MM.1S (cell line): ENCODE measurements around the gene MBTPS1.
A peak's percentile ranks its signal among the peaks of the same experiment; 100 is the strongest.

Source experiments
- DNase-seq: peaks from one replicate; pipeline ENCODE4 v3.0.0-alpha.2; 2015
- H2AFZ ChIP-seq: fragments of 300-600 bp; sonication (generic); 2 replicates; pipeline ENCODE4 v1.6.0; 2016; ENCODE audit warnings: antibody characterized with exemption, low read length
- H3F3A ChIP-seq: fragments of 300-600 bp; sonication (generic); 2 replicates; pipeline ENCODE4 v1.6.1; 2016; ENCODE audit warnings: mild to moderate bottlenecking, antibody characterized with exemption, low read length, moderate library complexity, mixed read lengths; ENCODE audit not compliant: insufficient read depth
- H3K27ac ChIP-seq: fragments of 300-600 bp; sonication (generic); 2 replicates; pipeline ENCODE4 v1.5.1; 2016; ENCODE audit warnings: mild to moderate bottlenecking, low read length
- H3K27me3 ChIP-seq: fragments of 300-600 bp; sonication (generic); replicated peaks from 2 replicates; pipeline ENCODE4 v1.6.0; 2016; ENCODE audit warnings: low read length; ENCODE audit not compliant: insufficient read depth
- H3K36me3 ChIP-seq: fragments of 300-600 bp; sonication (generic); replicated peaks from 2 replicates; pipeline ENCODE4 v1.6.1; 2016; ENCODE audit warnings: mild to moderate bottlenecking, low read length, mixed read lengths; ENCODE audit not compliant: insufficient read depth
- H3K4me1 ChIP-seq: fragments of 300-600 bp; sonication (generic); 2 replicates; pipeline ENCODE4 v1.6.1; 2016; ENCODE audit warnings: low read length, mixed read lengths
- H3K4me2 ChIP-seq: fragments of 300-600 bp; sonication (generic); 2 replicates; pipeline ENCODE4 v1.6.0; 2016; ENCODE audit warnings: low read depth, low read length
- H3K4me3 ChIP-seq: fragments of 300-600 bp; sonication (generic); 2 replicates; pipeline ENCODE4 v1.5.1; 2016; ENCODE audit warnings: low read length, mixed read lengths
- H3K79me2 ChIP-seq: fragments of 300-600 bp; sonication (generic); 2 replicates; pipeline ENCODE4 v1.6.1; 2016; ENCODE audit warnings: mixed run types, low read length, mixed read lengths
- H3K9ac ChIP-seq: fragments of 300-600 bp; sonication (generic); 2 replicates; pipeline ENCODE4 v1.6.1; 2016; ENCODE audit warnings: low read length, mixed read lengths
- H3K9me2 ChIP-seq: fragments of 300-600 bp; sonication (generic); replicated peaks from 2 replicates; pipeline ENCODE4 v1.6.1; 2016; ENCODE audit warnings: mild to moderate bottlenecking, low read length, mixed read lengths; ENCODE audit not compliant: insufficient read depth
- H3K9me3 ChIP-seq: fragments of 300-600 bp; sonication (generic); replicated peaks from 2 replicates; pipeline ENCODE4 v1.6.1; 2016; ENCODE audit warnings: mild to moderate bottlenecking, low read length, mixed read lengths; ENCODE audit not compliant: insufficient read depth
- H4K20me1 ChIP-seq: fragments of 300-600 bp; sonication (generic); 2 replicates; pipeline ENCODE4 v1.6.1; 2016; ENCODE audit warnings: mild to moderate bottlenecking, low read length, moderate library complexity, mixed read lengths; ENCODE audit not compliant: insufficient read depth
- EZH2 ChIP-seq: fragments of 300-600 bp; sonication (generic); optimal IDR thresholded peaks from 2 replicates; pipeline ENCODE3; 2017; ENCODE audit warnings: low read depth, mild to moderate bottlenecking, antibody characterized with exemption, low read length, mixed read lengths
- EZH2phosphoT487 ChIP-seq: fragments of 300-600 bp; sonication (generic); IDR thresholded peaks from 2 replicates; pipeline ENCODE4 v1.6.1; 2018; ENCODE audit warnings: antibody characterized with exemption, low read length
- TF ChIP-seq, protein P1 (sequence below): fragments of 300-600 bp; sonication (generic); IDR thresholded peaks from 2 replicates; pipeline ENCODE4 v1.5.1; 2016; ENCODE audit warnings: antibody characterized with exemption, low read length, mixed read lengths

Gene MBTPS1

DNA sequence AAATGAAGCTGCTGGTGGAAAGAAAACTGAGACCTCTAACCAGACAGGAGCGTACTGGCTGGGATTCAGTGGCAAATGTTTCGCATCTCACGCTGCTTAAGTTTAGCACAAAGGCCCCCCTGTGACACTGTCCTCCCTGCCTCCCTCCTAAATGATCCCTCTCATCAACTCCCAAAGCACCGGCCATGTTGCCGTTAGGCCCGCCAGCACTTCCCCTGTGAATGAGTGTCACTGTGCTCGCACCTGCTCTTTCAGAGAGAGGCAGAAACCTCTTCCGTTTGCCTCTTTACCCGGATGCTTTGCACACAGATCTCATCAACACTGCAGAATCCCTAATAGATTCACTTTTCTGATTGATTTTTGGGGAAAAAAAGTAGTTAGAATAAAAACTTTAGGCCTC is 26.5 kb downstream of the MBTPS1 start:
- Histone ChIP-seq H4K20me1 (no peaks in the 10 kb centered on the region), H3K36me3 (no peaks in the 10 kb centered on the region; the same call in 1 of the 2 replicates), H3K27ac (peak overlapping the region; percentile 95; the same call in 1 of the 2 replicates), H3K27me3 (no peaks in the 10 kb centered on the region), H3K9me2 (no peaks in the 10 kb centered on the region), H3K4me1 (peaks cover 44% of the 10 kb centered on the region), H3K4me3 (no peak overlapping the region), H3K9ac (no peak overlapping the region), H3K4me2 (no peak overlapping the region), H3F3A (peaks cover 31% of the 10 kb centered on the region), H3K9me3 (no peaks in the 10 kb centered on the region), H3K79me2 (peaks cover 24% of the 10 kb centered on the region), H2AFZ (no peak overlapping the region)
- TF ChIP-seq EZH2 = no peak
- TF ChIP-seq, protein P1, sequence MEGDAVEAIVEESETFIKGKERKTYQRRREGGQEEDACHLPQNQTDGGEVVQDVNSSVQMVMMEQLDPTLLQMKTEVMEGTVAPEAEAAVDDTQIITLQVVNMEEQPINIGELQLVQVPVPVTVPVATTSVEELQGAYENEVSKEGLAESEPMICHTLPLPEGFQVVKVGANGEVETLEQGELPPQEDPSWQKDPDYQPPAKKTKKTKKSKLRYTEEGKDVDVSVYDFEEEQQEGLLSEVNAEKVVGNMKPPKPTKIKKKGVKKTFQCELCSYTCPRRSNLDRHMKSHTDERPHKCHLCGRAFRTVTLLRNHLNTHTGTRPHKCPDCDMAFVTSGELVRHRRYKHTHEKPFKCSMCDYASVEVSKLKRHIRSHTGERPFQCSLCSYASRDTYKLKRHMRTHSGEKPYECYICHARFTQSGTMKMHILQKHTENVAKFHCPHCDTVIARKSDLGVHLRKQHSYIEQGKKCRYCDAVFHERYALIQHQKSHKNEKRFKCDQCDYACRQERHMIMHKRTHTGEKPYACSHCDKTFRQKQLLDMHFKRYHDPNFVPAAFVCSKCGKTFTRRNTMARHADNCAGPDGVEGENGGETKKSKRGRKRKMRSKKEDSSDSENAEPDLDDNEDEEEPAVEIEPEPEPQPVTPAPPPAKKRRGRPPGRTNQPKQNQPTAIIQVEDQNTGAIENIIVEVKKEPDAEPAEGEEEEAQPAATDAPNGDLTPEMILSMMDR = no peak
- TF ChIP-seq EZH2phosphoT487 = no peak
- no peak for DNase-seq

DNA sequence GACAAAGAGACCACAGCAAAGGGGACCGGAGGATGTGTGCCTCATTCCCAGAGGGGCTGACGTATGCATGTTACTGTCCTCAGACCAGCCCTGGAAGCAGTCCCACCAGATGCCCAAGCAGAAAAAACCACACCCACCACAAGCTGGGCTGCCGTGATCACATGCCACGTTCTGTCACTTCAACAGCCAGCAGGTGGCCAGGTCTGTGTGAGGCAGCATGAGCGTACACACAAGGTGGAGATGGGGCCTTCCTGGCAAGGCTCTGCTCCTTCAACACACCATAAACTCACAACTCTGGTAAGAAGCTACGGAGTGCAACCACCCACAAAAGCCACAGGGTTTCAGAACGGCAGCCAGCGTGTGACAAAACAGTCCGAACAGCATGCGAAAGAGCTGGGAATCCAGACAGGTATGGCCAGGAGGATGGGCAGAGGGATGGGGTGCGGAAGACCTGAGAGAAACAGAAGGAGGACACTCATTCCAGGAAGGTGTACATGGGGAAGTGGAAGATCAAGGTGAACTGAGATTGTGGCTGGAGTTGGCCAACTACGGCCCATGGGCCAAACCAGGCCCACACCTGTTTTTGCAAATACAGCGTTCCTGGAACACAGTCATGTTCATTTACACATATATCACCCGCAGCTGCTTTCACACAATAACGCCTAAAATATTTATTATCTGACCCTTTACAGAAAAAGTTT is 27.9 kb downstream of the MBTPS1 start:
- peaks cover 25% of the 10 kb centered on the region for H3K79me2 ChIP-seq
- TF ChIP-seq, protein P1 = peak; percentile 43
- TF ChIP-seq EZH2phosphoT487 (no peak), EZH2 (no peak)
- no peaks in the 10 kb centered on the region for H4K20me1 ChIP-seq
- H3K9ac ChIP-seq = peak overlapping the region; percentile 68
- no peak overlapping the region for H2AFZ ChIP-seq
- peaks cover 31% of the 10 kb centered on the region for H3F3A ChIP-seq
- H3K4me2 ChIP-seq = peak overlapping the region; percentile 63
- H3K27me3 ChIP-seq = no peaks in the 10 kb centered on the region
- DNase-seq = peak; percentile 85
- H3K36me3 ChIP-seq = no peaks in the 10 kb centered on the region; the same call in 1 of the 2 replicates
- no peaks in the 10 kb centered on the region for H3K9me3 ChIP-seq
- H3K4me3 ChIP-seq = peak overlapping the region; percentile 4; the same call in 1 of the 2 replicates
- H3K27ac ChIP-seq = peak overlapping the region; percentile 95
- H3K9me2 ChIP-seq = no peaks in the 10 kb centered on the region
- peaks cover 53% of the 10 kb centered on the region for H3K4me1 ChIP-seq

DNA sequence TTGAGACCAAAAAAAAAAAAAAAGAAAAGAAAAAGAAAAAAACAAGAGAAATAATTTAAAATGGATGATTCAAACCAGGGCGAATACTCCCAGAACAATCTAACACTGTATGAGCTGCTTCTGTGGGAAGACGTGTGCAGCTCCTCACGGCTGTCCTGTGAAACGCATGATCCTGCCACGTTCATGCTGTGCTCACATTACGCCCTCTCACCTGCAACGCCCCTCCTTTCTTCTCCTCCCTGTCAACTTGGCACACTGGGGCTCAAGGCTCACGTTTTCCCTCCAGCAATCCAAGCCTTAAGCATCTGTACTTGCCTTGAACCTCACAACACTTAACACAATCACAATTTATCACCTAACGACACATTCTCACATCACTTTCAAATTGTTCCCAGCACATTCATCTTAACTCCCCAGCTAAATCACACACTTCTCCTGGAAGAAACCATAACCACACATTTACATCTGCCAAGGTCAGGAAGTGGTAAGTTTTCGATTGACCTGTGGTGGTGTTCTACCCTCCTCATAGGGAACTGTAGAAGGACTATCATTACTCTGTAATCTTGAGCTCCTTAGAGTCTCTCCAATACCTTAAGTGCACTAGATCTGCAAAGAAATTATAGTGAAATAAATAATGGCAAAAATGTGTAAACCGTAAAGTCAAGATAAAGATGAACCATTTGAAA is 29.1 kb downstream of the MBTPS1 start:
- Histone ChIP-seq H3K4me1 (peaks cover 53% of the 10 kb centered on the region), H3F3A (peaks cover 31% of the 10 kb centered on the region), H3K79me2 (peaks cover 26% of the 10 kb centered on the region), H4K20me1 (no peaks in the 10 kb centered on the region), H3K9ac (peak overlapping the region; percentile 68), H3K4me2 (peak overlapping the region; percentile 63), H3K27me3 (no peaks in the 10 kb centered on the region), H3K9me3 (no peaks in the 10 kb centered on the region), H3K4me3 (no peak overlapping the region), H2AFZ (no peak overlapping the region), H3K27ac (peak overlapping the region; percentile 95), H3K9me2 (no peaks in the 10 kb centered on the region), H3K36me3 (no peaks in the 10 kb centered on the region; the same call in 1 of the 2 replicates)
- DNase-seq = peak; percentile 15
- no peak for TF ChIP-seq EZH2phosphoT487
- TF ChIP-seq EZH2 = no peak
- TF ChIP-seq, protein P1 = no peak
